ENCODE data around the gene DHRS1.

DNA sequence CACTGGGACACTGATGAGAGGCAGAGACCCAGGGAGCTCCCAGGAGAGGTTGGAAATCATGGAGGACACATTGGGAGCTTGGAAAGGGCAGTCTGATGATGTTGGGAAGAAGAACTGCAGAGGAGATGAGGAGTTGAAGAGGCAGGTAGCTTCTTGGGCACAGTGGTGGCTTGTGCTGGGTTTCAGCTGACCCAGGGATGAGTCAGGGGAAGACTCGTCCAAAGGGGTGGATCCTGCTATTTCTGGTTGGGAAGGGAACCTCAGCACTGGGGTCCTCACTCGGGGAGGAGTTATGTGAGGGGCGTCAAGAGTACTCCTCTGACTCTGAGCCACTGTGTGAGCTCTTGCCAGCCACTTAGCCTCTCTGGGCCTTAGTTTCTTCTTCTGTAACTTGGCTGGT, 23.8 kb upstream of the DHRS1 start:
- TF ChIP-seq, protein P1, sequence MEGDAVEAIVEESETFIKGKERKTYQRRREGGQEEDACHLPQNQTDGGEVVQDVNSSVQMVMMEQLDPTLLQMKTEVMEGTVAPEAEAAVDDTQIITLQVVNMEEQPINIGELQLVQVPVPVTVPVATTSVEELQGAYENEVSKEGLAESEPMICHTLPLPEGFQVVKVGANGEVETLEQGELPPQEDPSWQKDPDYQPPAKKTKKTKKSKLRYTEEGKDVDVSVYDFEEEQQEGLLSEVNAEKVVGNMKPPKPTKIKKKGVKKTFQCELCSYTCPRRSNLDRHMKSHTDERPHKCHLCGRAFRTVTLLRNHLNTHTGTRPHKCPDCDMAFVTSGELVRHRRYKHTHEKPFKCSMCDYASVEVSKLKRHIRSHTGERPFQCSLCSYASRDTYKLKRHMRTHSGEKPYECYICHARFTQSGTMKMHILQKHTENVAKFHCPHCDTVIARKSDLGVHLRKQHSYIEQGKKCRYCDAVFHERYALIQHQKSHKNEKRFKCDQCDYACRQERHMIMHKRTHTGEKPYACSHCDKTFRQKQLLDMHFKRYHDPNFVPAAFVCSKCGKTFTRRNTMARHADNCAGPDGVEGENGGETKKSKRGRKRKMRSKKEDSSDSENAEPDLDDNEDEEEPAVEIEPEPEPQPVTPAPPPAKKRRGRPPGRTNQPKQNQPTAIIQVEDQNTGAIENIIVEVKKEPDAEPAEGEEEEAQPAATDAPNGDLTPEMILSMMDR (IDR thresholded peaks at IDR 0.05): no peak
- TF ChIP-seq CHD2 (IDR thresholded peaks at IDR 0.05; ENCODE audit: low read length, partially characterized antibody): no peak

Data from A549 (cell line).